AG04449 (cell line): ENCODE results near the gene SUCNR1.

ENCODE experiments used
- CTCF ChIA-PET: fragments of 350-600 bp; formaldehyde crosslinking; extraction: SDS; loops from one replicate; lab custom pipeline; 2021; ENCODE audit warnings: antibody characterized with exemption; lab: Yijun Ruan, JAX
- POLR2A ChIA-PET: fragments of 400-600, 350-600 bp; formaldehyde crosslinking; extraction: SDS; loops from one replicate; lab custom pipeline; 2020; ENCODE audit warnings: antibody characterized with exemption, inconsistent platforms; lab: Yijun Ruan, JAX
- DNase-seq: peaks from one replicate; pipeline ENCODE4 v3.0.0-alpha.2; 2010; ENCODE audit warnings: low read depth, low spot score
- H3K4me3 ChIP-seq: 2 replicates; pipeline ENCODE4 v1.5.1; 2011; ENCODE audit warnings: low read depth, mild to moderate bottlenecking, control low read depth, low read length
- CTCF ChIP-seq: IDR thresholded peaks from one replicate; pipeline ENCODE4 v1.5.1; 2011; ENCODE audit warnings: mild to moderate bottlenecking, moderate library complexity, low read length, control low read depth, inconsistent platforms; ENCODE audit not compliant: insufficient read depth; ENCODE audit errors: missing control alignments

SUCNR1 gene

GRCh38 chr3:151900884-151901643 is 27.6 kb downstream of the SUCNR1 start:
- DNase-seq = no peak
- ChIA-PET CTCF (interaction anchor here (1.4 kb wide), 1 partner anchor 462 kb away, joined by 7 read pairs; no protein-coding TSS in a partner anchor), POLR2A (no interaction called here)
- H3K4me3 ChIP-seq = no peak overlapping the region
- TF ChIP-seq CTCF = no peak

- ChIA-PET POLR2A (no interaction called here), CTCF (interaction anchor here (1.4 to 2.4 kb wide), 2 partner anchors 18 to 463 kb away, joined by 7 read pairs; no protein-coding TSS in a partner anchor)
- TF ChIP-seq CTCF = no peak
- DNase-seq = no peak
- H3K4me3 ChIP-seq = no peak overlapping the region
Observed at GRCh38 chr3:151901644-151902285, 28.3 kb downstream of the SUCNR1 start.

GRCh38 chr3:151903501-151903991 is 30.1 kb downstream of the SUCNR1 start:
- TF ChIP-seq CTCF = no peak
- ChIA-PET POLR2A (interaction anchor here (0.7 kb wide), 1 partner anchor 15 kb away, joined by 3 read pairs; no protein-coding TSS in a partner anchor), CTCF (interaction anchor here (2.3 to 2.4 kb wide), 2 partner anchors 16 to 65 kb away, joined by 5 to 7 read pairs; no protein-coding TSS in a partner anchor)
- H3K4me3 ChIP-seq = no peak overlapping the region
- DNase-seq = no peak

- H3K4me3 ChIP-seq = no peak overlapping the region
- ChIA-PET CTCF (interaction anchor here (0.8 to 2.3 kb wide), 2 partner anchors 14 to 67 kb away, joined by 3 to 5 read pairs; no protein-coding TSS in a partner anchor), POLR2A (no interaction called here)
- no peak for DNase-seq
- TF ChIP-seq CTCF = no peak
Observed at GRCh38 chr3:151905647-151906046, 32.2 kb downstream of the SUCNR1 start.

- ChIA-PET POLR2A (no interaction called here), CTCF (interaction anchor here (1.1 kb wide), 1 partner anchor 65 kb away, joined by 4 read pairs; no protein-coding TSS in a partner anchor)
- TF ChIP-seq CTCF = no peak
- H3K4me3 ChIP-seq = no peak overlapping the region
- DNase-seq = no peak
Observed at GRCh38 chr3:151906751-151907150, 33.3 kb downstream of the SUCNR1 start.

- DNase-seq = no peak
- ChIA-PET POLR2A (interaction anchor here (0.7 kb wide), 1 partner anchor 99 kb away, joined by 3 read pairs; no protein-coding TSS in a partner anchor), CTCF (interaction anchor here (0.9 kb wide), 1 partner anchor 93 kb away, joined by 3 read pairs; no protein-coding TSS in a partner anchor)
- no peak overlapping the region for H3K4me3 ChIP-seq
- TF ChIP-seq CTCF = no peak
Observed at GRCh38 chr3:151908399-151908798, 35.0 kb downstream of the SUCNR1 start.
